ENCODE measurements around the gene SLC12A2. TPM values are rescaled to one million over a fixed set of nuclear protein-coding genes. Genes with fewer than 3 reads are reported as not detected.

The SLC12A2 gene
- total RNA-seq, 1 experiment from 2014 or later, result 85.2 TPM

DNA sequence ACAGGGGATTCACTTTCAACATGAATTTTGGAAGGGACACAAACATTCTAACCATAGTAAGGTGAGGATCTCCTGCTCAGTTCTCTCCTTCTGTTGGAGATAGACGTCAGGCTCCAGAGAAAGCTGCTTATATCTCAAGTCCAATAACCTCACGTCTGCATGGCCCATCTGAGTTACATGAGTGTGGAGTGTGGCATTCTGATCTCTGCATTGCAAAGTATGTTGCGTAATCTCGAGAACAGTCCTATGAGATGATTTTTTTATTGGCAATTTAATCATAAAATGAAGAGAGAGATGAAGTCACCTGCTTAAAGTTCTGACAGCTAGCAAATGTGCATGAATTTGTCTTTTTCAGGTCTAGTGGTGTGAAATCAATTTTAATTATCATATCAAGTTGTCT, 118.8 kb downstream of the SLC12A2 start:
- H3K27ac Mint-ChIP-seq (ENCODE audit: unreplicated experiment), result no peak overlapping the region
- no peak for DNase-seq
- intact Hi-C loops (cut with micrococcal nuclease; ENCODE audit: unreplicated experiment), result no loop called here
- TF ChIP-seq CTCF (IDR thresholded peaks at IDR 0.05; ENCODE audit: insufficient read depth in 1 of 2, low read depth in 1 of 2, low read length in 1 of 2, severe bottlenecking in 1 of 2, unreplicated experiment in 1 of 2), result no peak
- ChIA-PET POLR2A (no interaction called here), CTCF (no interaction called here)
- no peak overlapping the region for H3K4me3 ChIP-seq (ENCODE audit: low read depth, low read length)
- H3K27me3 ChIP-seq (replicated peaks; ENCODE audit: control insufficient read depth, insufficient read depth, low read length), result no peaks in the 10 kb centered on the region
- H3K36me3 Mint-ChIP-seq (ENCODE audit: insufficient read depth, unreplicated experiment), result peaks cover 39% of the 10 kb centered on the region
- H3K4me3 Mint-ChIP-seq (ENCODE audit: unreplicated experiment), result no peak overlapping the region
- no peaks in the 10 kb centered on the region for H3K36me3 ChIP-seq (ENCODE audit: control insufficient read depth, insufficient read depth, low read length)
- peaks cover 21% of the 10 kb centered on the region for H3K4me1 ChIP-seq
- no TSS peak for BruUV-seq (replicated peaks)
- peaks cover 25% of the 10 kb centered on the region for H3K4me1 Mint-ChIP-seq (ENCODE audit: low read depth, unreplicated experiment)
- H3K9me3 ChIP-seq, result no peaks in the 10 kb centered on the region
- H3K27me3 Mint-ChIP-seq (ENCODE audit: insufficient read depth, unreplicated experiment), result no peaks in the 10 kb centered on the region
- H3K9me3 Mint-ChIP-seq (ENCODE audit: unreplicated experiment), result no peaks in the 10 kb centered on the region

- no peak overlapping the region for H3K27ac Mint-ChIP-seq (ENCODE audit: unreplicated experiment)
- Histone ChIP-seq H3K36me3 (ENCODE audit: control insufficient read depth, insufficient read depth, low read length) (no peaks in the 10 kb centered on the region), H3K4me1 (no peaks in the 10 kb centered on the region), H3K27me3 (replicated peaks; ENCODE audit: control insufficient read depth, insufficient read depth, low read length) (no peaks in the 10 kb centered on the region), H3K9me3 (no peaks in the 10 kb centered on the region), H3K4me3 (ENCODE audit: low read depth, low read length) (no peak overlapping the region)
- no peaks in the 10 kb centered on the region for H3K4me1 Mint-ChIP-seq (ENCODE audit: low read depth, unreplicated experiment)
- ChIA-PET CTCF (no interaction called here), POLR2A (no interaction called here)
- intact Hi-C loops (cut with micrococcal nuclease; ENCODE audit: unreplicated experiment), result no loop called here
- DNase-seq, result no peak
- BruUV-seq (replicated peaks), result no TSS peak
- H3K9me3 Mint-ChIP-seq (ENCODE audit: unreplicated experiment), result no peaks in the 10 kb centered on the region
- no peak for TF ChIP-seq CTCF (IDR thresholded peaks at IDR 0.05; ENCODE audit: insufficient read depth in 1 of 2, low read depth in 1 of 2, low read length in 1 of 2, severe bottlenecking in 1 of 2, unreplicated experiment in 1 of 2)
- no peaks in the 10 kb centered on the region for H3K27me3 Mint-ChIP-seq (ENCODE audit: insufficient read depth, unreplicated experiment)
- peaks cover 7% of the 10 kb centered on the region for H3K36me3 Mint-ChIP-seq (ENCODE audit: insufficient read depth, unreplicated experiment)
- no peak overlapping the region for H3K4me3 Mint-ChIP-seq (ENCODE audit: unreplicated experiment)
Observed at GRCh38 chr5:128208436-128208835, 124.9 kb downstream of the SLC12A2 start.

GRCh38 chr5:128212191-128212806, 128.7 kb downstream of the SLC12A2 start:
- Mint-ChIP-seq H3K9me3 (ENCODE audit: unreplicated experiment) (no peaks in the 10 kb centered on the region), H3K4me3 (ENCODE audit: unreplicated experiment) (no peak overlapping the region), H3K36me3 (ENCODE audit: insufficient read depth, unreplicated experiment) (no peaks in the 10 kb centered on the region), H3K4me1 (ENCODE audit: low read depth, unreplicated experiment) (no peaks in the 10 kb centered on the region), H3K27me3 (ENCODE audit: insufficient read depth, unreplicated experiment) (no peaks in the 10 kb centered on the region), H3K27ac (ENCODE audit: unreplicated experiment) (no peak overlapping the region)
- no TSS peak for BruUV-seq (replicated peaks)
- no peaks in the 10 kb centered on the region for H3K27me3 ChIP-seq (replicated peaks; ENCODE audit: control insufficient read depth, insufficient read depth, low read length)
- DNase-seq, result no peak
- H3K4me3 ChIP-seq (ENCODE audit: low read depth, low read length), result no peak overlapping the region
- POLR2A ChIA-PET, result no interaction called here
- H3K9me3 ChIP-seq, result no peaks in the 10 kb centered on the region
- intact Hi-C loops (cut with micrococcal nuclease; ENCODE audit: unreplicated experiment), result loop anchor here (5.0 to 10.0 kb wide), 4 partner anchors 143 to 1553 kb away; no protein-coding TSS in a partner anchor
- H3K4me1 ChIP-seq, result no peaks in the 10 kb centered on the region
- CTCF ChIA-PET, result no interaction called here
- TF ChIP-seq CTCF (IDR thresholded peaks at IDR 0.05; ENCODE audit: insufficient read depth in 1 of 2, low read depth in 1 of 2, low read length in 1 of 2, severe bottlenecking in 1 of 2, unreplicated experiment in 1 of 2), result no peak
- no peaks in the 10 kb centered on the region for H3K36me3 ChIP-seq (ENCODE audit: control insufficient read depth, insufficient read depth, low read length)

Data from Caco-2 (cell line).